H1 (cell line): ENCODE measurements around the gene TAOK2. TPM values are rescaled to one million over a fixed set of nuclear protein-coding genes. Genes with fewer than 3 reads are reported as not detected.

ENCODE experiments used
- CTCF ChIA-PET: fragments of 300-600 bp; sonication (Branson Sonifier 250); formaldehyde crosslinking; loops from one replicate; lab custom pipeline; 2021; ENCODE audit not compliant: partially characterized antibody; lab: Charles Lee
- POLR2A ChIA-PET: fragments of 300-600 bp; sonication (Branson Sonifier 250); formaldehyde crosslinking; loops from one replicate; lab custom pipeline; 2021; ENCODE audit warnings: inconsistent platforms; ENCODE audit not compliant: partially characterized antibody; lab: Charles Lee
- DNase-seq, 2 experiments: peaks; one replicate each; pipeline versions ENCODE4 v3.0.0 to v3.0.0-alpha.2; 2010 to 2022; ENCODE audit warnings: low spot score in 2 of 2, low read depth in 1 of 2, mixed read lengths in 1 of 2
- FAIRE-seq: peaks from 2 replicates; lab custom pipeline; 2011; peaks lifted over from hg19 to GRCh38; lab: Jason Lieb, UNC
- H2AFZ ChIP-seq: 2 replicates; pipeline ENCODE4 v1.8.1; 2012; ENCODE audit warnings: low read length, inconsistent platforms
- H2AK5ac ChIP-seq: 2 replicates; pipeline ENCODE4 v1.6.1; 2013; ENCODE audit warnings: low read depth, low read length
- H2BK120ac ChIP-seq: replicated peaks from 2 replicates; pipeline ENCODE3; 2013; ENCODE audit warnings: low read depth, low read length, inconsistent platforms
- H2BK12ac ChIP-seq: 2 replicates; pipeline ENCODE4 v1.6.1; 2013; ENCODE audit warnings: low read depth, low read length
- H2BK15ac ChIP-seq: 2 replicates; pipeline ENCODE4 v1.6.1; 2013; ENCODE audit warnings: low read length
- H2BK20ac ChIP-seq: 2 replicates; pipeline ENCODE4 v1.6.1; 2013; ENCODE audit warnings: low read length
- H2BK5ac ChIP-seq: 2 replicates; pipeline ENCODE4 v1.6.1; 2013; ENCODE audit warnings: low read depth, low read length
- H3K14ac ChIP-seq: 2 replicates; pipeline ENCODE4 v1.6.1; 2013; ENCODE audit warnings: inconsistent platforms; ENCODE audit not compliant: insufficient read length
- H3K18ac ChIP-seq: 2 replicates; pipeline ENCODE4 v1.6.1; 2013; ENCODE audit warnings: low read length; ENCODE audit errors: extremely low read depth
- H3K23ac ChIP-seq: 2 replicates; pipeline ENCODE4 v1.6.1; 2013; ENCODE audit warnings: inconsistent platforms; ENCODE audit not compliant: insufficient read length
- H3K23me2 ChIP-seq: 2 replicates; pipeline ENCODE4 v1.6.1; 2013; ENCODE audit warnings: low read depth, low read length
- H3K27ac ChIP-seq: 2 replicates; pipeline ENCODE4 v1.6.1; 2011; ENCODE audit warnings: low read depth, low read length, inconsistent platforms
- H3K27me3 ChIP-seq, 4 experiments: replicated peaks in 1 of 4; 1 replicate in 1 of 4; 2 replicates in 3 of 4; pipeline versions ENCODE4 v1.6.1 to v1.8.1; 2011 to 2013; ENCODE audit warnings: low read length in 3 of 4, mild to moderate bottlenecking in 3 of 4, inconsistent platforms in 2 of 4, mixed read lengths in 2 of 4, moderate library complexity in 1 of 4; ENCODE audit not compliant: control insufficient read depth in 3 of 4, insufficient read depth in 3 of 4; ENCODE audit errors: extremely low read depth in 1 of 4
- H3K36me3 ChIP-seq, 4 experiments: 2 replicates each; pipeline versions ENCODE4 v1.6.1 to v1.8.1; 2011 to 2013; ENCODE audit warnings: mild to moderate bottlenecking in 4 of 4, low read length in 3 of 4, moderate library complexity in 2 of 4, control low read depth in 1 of 4, inconsistent platforms in 1 of 4; ENCODE audit not compliant: insufficient read depth in 4 of 4, control insufficient read depth in 2 of 4
- H3K4ac ChIP-seq: replicated peaks from 2 replicates; pipeline ENCODE3; 2013; ENCODE audit warnings: low read length, low read depth, mixed read lengths, inconsistent platforms; ENCODE audit not compliant: insufficient read length
- H3K4me1 ChIP-seq, 4 experiments: replicated peaks in 1 of 4; 1 replicate in 1 of 4; 2 replicates in 3 of 4; pipeline versions ENCODE4 v1.6.1 to v1.8.1; 2011 to 2013; ENCODE audit warnings: low read length in 3 of 4, inconsistent platforms in 2 of 4, mixed read lengths in 1 of 4; ENCODE audit not compliant: insufficient read depth in 4 of 4, control insufficient read depth in 3 of 4
- H3K4me2 ChIP-seq, 2 experiments: 2 replicates each; pipeline versions ENCODE4 v1.6.1 to v1.8.1; 2011 to 2013; ENCODE audit warnings: low read depth in 2 of 2, low read length in 2 of 2, control low read depth in 1 of 2, inconsistent platforms in 1 of 2, mild to moderate bottlenecking in 1 of 2; ENCODE audit not compliant: insufficient read depth in 1 of 2
- H3K4me3 ChIP-seq, 4 experiments: fragments of 200-600, 300-600 bp in 1 of 4; sonication (generic), shearing (Covaris generic), sonication (Bioruptor Twin) in 1 of 4; 2 replicates each; pipeline versions ENCODE4 v1.5.1 to v1.8.1; 2011 to 2016; ENCODE audit warnings: low read length in 4 of 4, low read depth in 3 of 4, control low read depth in 2 of 4, inconsistent platforms in 2 of 4, mild to moderate bottlenecking in 2 of 4, mixed read lengths in 1 of 4, moderate library complexity in 1 of 4; ENCODE audit not compliant: insufficient read depth in 2 of 4; ENCODE audit errors: extremely low read depth in 1 of 4
- H3K56ac ChIP-seq: replicated peaks from 2 replicates; pipeline ENCODE3; 2013; ENCODE audit warnings: low read depth, mild to moderate bottlenecking, mixed read lengths, low read length, inconsistent platforms; ENCODE audit not compliant: insufficient read length
- H3K79me1 ChIP-seq: 2 replicates; pipeline ENCODE4 v1.6.1; 2013; ENCODE audit warnings: low read depth, low read length, control low read depth
- H3K79me2 ChIP-seq, 2 experiments: 2 replicates each; pipeline versions ENCODE4 v1.6.1 to v1.8.1; 2012 to 2013; ENCODE audit warnings: low read length in 2 of 2, mild to moderate bottlenecking in 2 of 2, inconsistent platforms in 1 of 2; ENCODE audit not compliant: insufficient read depth in 2 of 2, control insufficient read depth in 1 of 2
- H3K9ac ChIP-seq, 4 experiments: replicated peaks in 1 of 4; 1 replicate in 1 of 4; 2 replicates in 3 of 4; pipeline versions ENCODE4 v1.6.1 to v1.8.1; 2011 to 2013; ENCODE audit warnings: low read depth in 3 of 4, low read length in 3 of 4, control low read depth in 2 of 4, mild to moderate bottlenecking in 2 of 4, moderate library complexity in 2 of 4, inconsistent platforms in 1 of 4; ENCODE audit errors: extremely low read depth in 1 of 4
- H3K9me3 ChIP-seq, 2 experiments: 2 replicates each; pipeline versions ENCODE4 v1.6.1 to v1.8.1; 2012 to 2013; ENCODE audit warnings: mild to moderate bottlenecking in 2 of 2, moderate library complexity in 2 of 2, control low read depth in 1 of 2, inconsistent platforms in 1 of 2, low read depth in 1 of 2, low read length in 1 of 2, mixed read lengths in 1 of 2; ENCODE audit not compliant: insufficient read depth in 2 of 2
- H4K20me1 ChIP-seq, 2 experiments: replicated peaks in 1 of 2; 2 replicates each; pipeline versions ENCODE3 to v1.8.1; 2011 to 2013; ENCODE audit warnings: inconsistent platforms in 2 of 2, low read length in 2 of 2, mild to moderate bottlenecking in 1 of 2; ENCODE audit not compliant: insufficient read depth in 2 of 2, control insufficient read depth in 1 of 2
- H4K5ac ChIP-seq: 2 replicates; pipeline ENCODE4 v1.6.1; 2013; ENCODE audit warnings: low read length, low read depth, mixed read lengths, inconsistent platforms; ENCODE audit not compliant: insufficient read length
- H4K8ac ChIP-seq: 2 replicates; pipeline ENCODE4 v1.8.0; 2013; ENCODE audit warnings: mild to moderate bottlenecking, moderate library complexity, low read length, inconsistent platforms; ENCODE audit not compliant: insufficient read depth; ENCODE audit errors: extremely low read depth
- H4K91ac ChIP-seq: replicated peaks from 2 replicates; pipeline ENCODE3; 2013; ENCODE audit warnings: low read length, mixed read lengths, inconsistent platforms; ENCODE audit not compliant: insufficient read length
- WGBS, 2 experiments: shearing (Covaris generic) in 1 of 2; methylation state at CpG; one replicate each; pipeline versions ENCODE4 v1.1.6 to v1.1.7; 2013 to 2015; ENCODE audit warnings: low lambda C conversion rate in 2 of 2, mixed read lengths in 2 of 2, inconsistent platforms in 1 of 2, low coverage in 1 of 2, missing lambda C conversion rate in 1 of 2; ENCODE audit not compliant: insufficient replicate concordance in 2 of 2, insufficient coverage in 1 of 2, insufficient read length in 1 of 2; ENCODE audit errors: extremely low coverage in 1 of 2, missing lambda C conversion rate in 1 of 2; 5-methylcytosine and 5-hydroxymethylcytosine counted together
- polyA plus RNA-seq, 7 experiments: library from polyadenylated mRNA; depleted of rRNA in 3 of 7; stranded (reverse) in 5 of 7; unstranded in 2 of 7; fragments of >200 nt in 5 of 7; fragments of 200-250 nt in 2 of 7; gene quantifications; 1 replicate in 5 of 7; 2 replicates in 1 of 7; 4 replicates in 1 of 7; pipeline versions ENCODE4 v1.2.1 to v1.2.3, GENCODE V29; 2011 to 2013; ENCODE audit warnings: missing spikeins in 2 of 7, mixed read lengths in 2 of 7
- total RNA-seq: library from RNA; stranded (reverse); fragmentation: NEBNext Ultra II Directional; extraction: Animal tissue kit (Norgen Biotek cat#: 25700); gene quantifications from 2 replicates; pipeline ENCODE4 v1.2.1, GENCODE V29; 2021

Gene TAOK2
- total and polyA plus RNA-seq, 2 of the 8 experiments (the other 6 are each of a cell fraction or from before 2014, with no cell fraction given), result 13.5 to 32.6 TPM

GRCh38 chr16:30032083-30032819 is 58.6 kb downstream of the TAOK2 start:
- peak overlapping the region; percentile 75; the same call in 1 of the 2 replicates for H2BK12ac ChIP-seq
- no peaks in the 10 kb centered on the region for H3K79me2 ChIP-seq
- ChIA-PET POLR2A (interaction anchor here (0.8 to 4.2 kb wide), 24 partner anchors 9 to 354 kb away, joined by 3 to 25 read pairs (median 4); partner anchors contain the start of genes ALDOA, ASPHD1, CDIPT and DOC2A), CTCF (interaction anchor here (0.6 to 3.0 kb wide), 52 partner anchors 8 to 389 kb away, joined by 3 to 25 read pairs (median 6); partner anchors contain the start of genes ASPHD1, C16orf92, KCTD13 and PAGR1)
- peaks cover 0 to 26% (median 19%) of the 10 kb centered on the region in 4 experiments; a peak in 6 of 7 replicates for H3K4me1 ChIP-seq
- H4K8ac ChIP-seq, result no peak overlapping the region; the same call in 1 of the 2 replicates
- H3K23me2 ChIP-seq, result peaks cover 10% of the 10 kb centered on the region; the same call in 1 of the 2 replicates
- H2BK15ac ChIP-seq, result no peak overlapping the region
- DNase-seq, result peak; percentile 51 to 86
- H3K36me3 ChIP-seq, result peaks cover 0 to 2% (median 0%) of the 10 kb centered on the region in 4 experiments; a peak in 1 of 8 replicates
- H4K5ac ChIP-seq, result no peak overlapping the region
- H3K23ac ChIP-seq, result no peak overlapping the region
- no peak overlapping the region for H3K56ac ChIP-seq
- H3K27ac ChIP-seq, result no peak overlapping the region
- H2BK20ac ChIP-seq, result 0 out of 2 replicates have a peak overlapping the region, but pooled peaks have one; percentile 99
- no peak overlapping the region for H3K9ac ChIP-seq
- H3K79me1 ChIP-seq, result peaks cover 5% of the 10 kb centered on the region; the same call in 1 of the 2 replicates
- peak; percentile 90 for FAIRE-seq
- H3K4me2 ChIP-seq, result peak overlapping the region; percentile 76 to 84; a peak in 3 of 4 replicates
- H2BK5ac ChIP-seq, result no peak overlapping the region
- no peak overlapping the region for H4K91ac ChIP-seq
- H3K27me3 ChIP-seq, result peaks cover 0 to 14% (median 5%) of the 10 kb centered on the region in 4 experiments; a peak in 2 of 7 replicates
- H2AFZ ChIP-seq, result no peak overlapping the region
- H3K9me3 ChIP-seq, result no peaks in the 10 kb centered on the region
- H3K18ac ChIP-seq, result no peak overlapping the region; the same call in 1 of the 2 replicates
- WGBS, 2 experiments, result 16% methylated on average over 10 of the region's 12 CpGs; no CpG with 5 or more reads in 1 of the 2 experiments
- H2AK5ac ChIP-seq, result no peak overlapping the region
- H2BK120ac ChIP-seq, result no peak overlapping the region
- no peak overlapping the region for H3K14ac ChIP-seq
- peaks cover 12 to 13% of the 10 kb centered on the region in 2 experiments for H4K20me1 ChIP-seq
- no peak overlapping the region for H3K4ac ChIP-seq
- H3K4me3 ChIP-seq, result peak overlapping the region in 1 of 4 experiments; percentile 90; a peak in 3 of 8 replicates
